GM23248 (cell line): ENCODE results near the gene ALG14. TPM values are rescaled to one million over a fixed set of nuclear protein-coding genes. Genes with fewer than 3 reads are reported as not detected.

Source experiments
- DNase-seq: peaks from one replicate; pipeline ENCODE4 v3.0.0-alpha.2; 2015
- H2AFZ ChIP-seq: fragments of 200-600 bp; sonication (generic); 2 replicates; pipeline ENCODE4 v1.6.1; 2016; ENCODE audit warnings: antibody characterized with exemption
- H3F3A ChIP-seq: fragments of 200-600 bp; sonication (generic); 2 replicates; pipeline ENCODE4 v1.6.1; 2016; ENCODE audit warnings: mild to moderate bottlenecking, antibody characterized with exemption, mixed run types; ENCODE audit not compliant: insufficient read depth
- H3K27ac ChIP-seq: fragments of 200-600 bp; sonication (generic); 2 replicates; pipeline ENCODE4 v1.5.1; 2016; ENCODE audit warnings: mild to moderate bottlenecking
- H3K27me3 ChIP-seq: fragments of 200-600 bp; sonication (generic); replicated peaks from 2 replicates; pipeline ENCODE4 v1.6.1; 2016; ENCODE audit warnings: mild to moderate bottlenecking; ENCODE audit not compliant: insufficient read depth
- H3K36me3 ChIP-seq: fragments of 200-600 bp; sonication (generic); 2 replicates; pipeline ENCODE4 v1.6.1; 2016; ENCODE audit warnings: low read depth, mild to moderate bottlenecking
- H3K4me1 ChIP-seq: fragments of 200-600 bp; sonication (generic); 2 replicates; pipeline ENCODE4 v1.6.1; 2016; ENCODE audit warnings: mild to moderate bottlenecking; ENCODE audit not compliant: insufficient read depth
- H3K4me2 ChIP-seq: fragments of 200-600 bp; sonication (generic); one replicate; pipeline ENCODE4 v1.6.1; 2016; ENCODE audit warnings: mild to moderate bottlenecking; ENCODE audit not compliant: unreplicated experiment
- H3K4me3 ChIP-seq: fragments of 200-600 bp; sonication (generic); 2 replicates; pipeline ENCODE4 v1.5.1; 2016; ENCODE audit warnings: mild to moderate bottlenecking
- H3K79me2 ChIP-seq: fragments of 200-600 bp; sonication (generic); 2 replicates; pipeline ENCODE4 v1.6.1; 2016; ENCODE audit warnings: mild to moderate bottlenecking; ENCODE audit not compliant: insufficient read depth
- H3K9ac ChIP-seq: fragments of 200-600 bp; sonication (generic); 2 replicates; pipeline ENCODE4 v1.6.1; 2016; ENCODE audit warnings: mild to moderate bottlenecking
- H3K9me2 ChIP-seq: fragments of 200-600 bp; sonication (generic); 2 replicates; pipeline ENCODE4 v1.6.1; 2016; ENCODE audit warnings: mixed run types, mild to moderate bottlenecking, moderate library complexity; ENCODE audit not compliant: insufficient read depth
- H3K9me3 ChIP-seq: fragments of 200-600 bp; sonication (generic); one replicate; pipeline ENCODE4 v1.6.1; 2017; ENCODE audit warnings: low read depth
- H4K20me1 ChIP-seq: fragments of 200-600 bp; sonication (generic); 2 replicates; pipeline ENCODE4 v1.6.0; 2016; ENCODE audit not compliant: insufficient read depth
- EZH2 ChIP-seq: fragments of 200-600 bp; sonication (generic); IDR thresholded peaks from 2 replicates; pipeline ENCODE4 v1.6.1; 2018; ENCODE audit warnings: antibody characterized with exemption, mild to moderate bottlenecking; ENCODE audit not compliant: insufficient read depth, poor library complexity, severe bottlenecking
- EZH2phosphoT487 ChIP-seq: fragments of 200-600 bp; sonication (generic); IDR thresholded peaks from 2 replicates; pipeline ENCODE4 v1.6.1; 2018; ENCODE audit warnings: antibody characterized with exemption, moderate library complexity, mild to moderate bottlenecking, low read depth; ENCODE audit not compliant: insufficient read depth
- WGBS, 2 experiments: methylation state at CpG; one replicate each; pipeline ENCODE4 v1.1.6; 2015 to 2017; ENCODE audit warnings: low lambda C conversion rate in 2 of 2, low coverage in 1 of 2; ENCODE audit errors: missing lambda C conversion rate in 2 of 2; 5-methylcytosine and 5-hydroxymethylcytosine counted together
- in situ Hi-C: fragments of 300-500 bp; cut with MboI; formaldehyde crosslinking; loops from 2 replicates; pipeline ENCODE4 v1.15.0; 2020
- polyA plus RNA-seq: library from polyadenylated mRNA; unstranded; fragments of >200 nt; fragmentation: Nextera tagmentation; extraction: Ambion mirVana; gene quantifications from 2 replicates; pipeline ENCODE4 v1.2.1, GENCODE V29; 2016
- total RNA-seq: library from RNA; depleted of rRNA; stranded (reverse); fragments of >200 nt; shearing (Covaris generic); gene quantifications from 2 replicates; pipeline ENCODE4 v1.2.3, GENCODE V29; 2014

The ALG14 gene
- total and polyA plus RNA-seq, 2 experiments from 2014 or later: 13.0 to 13.5 TPM

- in situ Hi-C loops: no loop called here
- H3K9me3 ChIP-seq: no peaks in the 10 kb centered on the region
- WGBS, 2 experiments: 47 to 50% methylated on average over 7 of the region's 7 CpGs
- no peaks in the 10 kb centered on the region for H3K9me2 ChIP-seq
- H3K4me3 ChIP-seq: no peak overlapping the region
- H3K4me2 ChIP-seq: no peak overlapping the region
- no peaks in the 10 kb centered on the region for H3K36me3 ChIP-seq
- TF ChIP-seq EZH2phosphoT487 (no peak), EZH2 (no peak)
- no peak overlapping the region for H3K27ac ChIP-seq
- H3K79me2 ChIP-seq: peaks cover 29% of the 10 kb centered on the region
- H4K20me1 ChIP-seq: no peaks in the 10 kb centered on the region
- H3F3A ChIP-seq: peaks cover 39% of the 10 kb centered on the region
- H3K9ac ChIP-seq: no peak overlapping the region
- H3K27me3 ChIP-seq: no peaks in the 10 kb centered on the region
- H2AFZ ChIP-seq: peak overlapping the region; percentile 80
- DNase-seq: no peak
- H3K4me1 ChIP-seq: peaks cover 13% of the 10 kb centered on the region
Observed at GRCh38 chr1:94928293-94928939, 144.3 kb downstream of the ALG14 start.

GRCh38 chr1:94927405-94928175, 145.2 kb downstream of the ALG14 start:
- peaks cover 46% of the 10 kb centered on the region for H3F3A ChIP-seq
- 12 to 14% methylated on average over 33 to 40 of the region's 40 CpGs for WGBS, 2 experiments
- no peaks in the 10 kb centered on the region for H3K36me3 ChIP-seq
- H3K27me3 ChIP-seq: no peaks in the 10 kb centered on the region
- H3K27ac ChIP-seq: peak overlapping the region; percentile 35
- no peak for TF ChIP-seq EZH2phosphoT487
- no peak for TF ChIP-seq EZH2
- peak overlapping the region; percentile 58 for H3K4me2 ChIP-seq
- in situ Hi-C loops: no loop called here
- peak overlapping the region; percentile 95 for H3K4me3 ChIP-seq
- H3K79me2 ChIP-seq: peaks cover 37% of the 10 kb centered on the region
- H3K4me1 ChIP-seq: peaks cover 21% of the 10 kb centered on the region
- peak overlapping the region; percentile 89 for H3K9ac ChIP-seq
- no peaks in the 10 kb centered on the region for H3K9me2 ChIP-seq
- H4K20me1 ChIP-seq: no peaks in the 10 kb centered on the region
- peak; percentile 61 for DNase-seq
- peak overlapping the region; percentile 80 for H2AFZ ChIP-seq
- H3K9me3 ChIP-seq: no peaks in the 10 kb centered on the region

GRCh38 chr1:94926915-94927404, 145.8 kb downstream of the ALG14 start, which contains the start of gene CNN3:
TSS of gene CNN3 (minus strand) at chr1:94927110. CDS start at chr1:94926894, 216 bp downstream.
- in situ Hi-C loops: no loop called here
- peak within 1 kb of the TSS; percentile 95 for H3K4me3 ChIP-seq
- H3K4me1 ChIP-seq: peaks cover 27% of the 10 kb centered on the region
- peak within 1 kb of the TSS; percentile 89 for H3K9ac ChIP-seq
- peak; percentile 97 for DNase-seq
- no peaks in the 10 kb centered on the region for H3K36me3 ChIP-seq
- no peaks in the 10 kb centered on the region for H4K20me1 ChIP-seq
- peaks cover 52% of the 10 kb centered on the region for H3F3A ChIP-seq
- WGBS, 2 experiments: 1 to 4% methylated on average over 14 to 37 of the region's 57 CpGs
- H3K79me2 ChIP-seq: peaks cover 43% of the 10 kb centered on the region
- no peaks in the 10 kb centered on the region for H3K9me2 ChIP-seq
- no peaks in the 10 kb centered on the region for H3K9me3 ChIP-seq
- TF ChIP-seq EZH2phosphoT487: no peak
- peak within 1 kb of the TSS; percentile 90 for H3K4me2 ChIP-seq
- H3K27ac ChIP-seq: peak within 1 kb of the TSS; percentile 82
- peak within 1 kb of the TSS; percentile 80 for H2AFZ ChIP-seq
- no peaks in the 10 kb centered on the region for H3K27me3 ChIP-seq

GRCh38 chr1:94926126-94926914, 146.4 kb downstream of the ALG14 start:
- peak; percentile 80 for DNase-seq
- TF ChIP-seq EZH2phosphoT487: no peak
- no peak for TF ChIP-seq EZH2
- peak overlapping the region; percentile 95 for H3K4me3 ChIP-seq
- peaks cover 56% of the 10 kb centered on the region for H3F3A ChIP-seq
- H3K4me1 ChIP-seq: peaks cover 34% of the 10 kb centered on the region
- H3K27me3 ChIP-seq: no peaks in the 10 kb centered on the region
- peaks cover 50% of the 10 kb centered on the region for H3K79me2 ChIP-seq
- 1 to 2% methylated on average over 48 to 59 of the region's 78 CpGs for WGBS, 2 experiments
- no peaks in the 10 kb centered on the region for H3K9me3 ChIP-seq
- in situ Hi-C loops: no loop called here
- no peaks in the 10 kb centered on the region for H4K20me1 ChIP-seq
- peak overlapping the region; percentile 82 for H3K27ac ChIP-seq
- no peaks in the 10 kb centered on the region for H3K9me2 ChIP-seq
- peak overlapping the region; percentile 80 for H2AFZ ChIP-seq
- no peaks in the 10 kb centered on the region for H3K36me3 ChIP-seq
- peak overlapping the region; percentile 89 for H3K9ac ChIP-seq
- H3K4me2 ChIP-seq: peak overlapping the region; percentile 90
